K562 (cell line): Measurements from ENCODE around the gene MLC1. TPM values are rescaled to one million over a fixed set of nuclear protein-coding genes. Genes with fewer than 3 reads are reported as not detected.

ENCODE experiments used
- ATAC-seq: fragments of 200-7000 bp; cut with Tn5 transposase; 3 replicates; pipeline ENCODE4 v1.9.1; 2020; ENCODE audit warnings: moderate library complexity
- BruUV-seq: library from RNA; stranded (reverse); fragments of 400-500 nt; replicated peaks from 2 replicates; lab custom pipeline; 2021; lab: Mats Ljungman, UMichigan
- CTCF ChIA-PET: fragments of 300-600 bp; formaldehyde crosslinking; extraction: SDS; loops from one replicate; lab custom pipeline; 2021; ENCODE audit warnings: low intra/inter-chr PET ratio; lab: Yijun Ruan, JAX
- POLR2A ChIA-PET: fragments of 300-600, 350-650 bp; sonication (Branson Sonifier 250); formaldehyde crosslinking; extraction: SDS; loops from one replicate; lab custom pipeline; 2021; ENCODE audit warnings: antibody characterized with exemption, inconsistent platforms; lab: Yijun Ruan, JAX
- DNase-seq, 4 experiments: peaks; one replicate each; pipeline versions ENCODE4 v3.0.0 to v3.0.0-alpha.2; 2011 to 2018; ENCODE audit warnings: low spot score in 3 of 4, mixed read lengths in 3 of 4; ENCODE audit errors: extremely low read depth in 1 of 4
- FAIRE-seq: peaks from 2 replicates; lab custom pipeline; 2011; peaks lifted over from hg19 to GRCh38; lab: Jason Lieb, UNC
- H2AFZ ChIP-seq: 2 replicates; pipeline ENCODE4 v1.6.0; 2011; ENCODE audit warnings: low read depth, low read length, control low read depth, inconsistent platforms
- H3K27ac ChIP-seq: fragments of 200-600 bp; 3 replicates; pipeline ENCODE4 v1.8.0; 2011; ENCODE audit warnings: low read depth, mild to moderate bottlenecking, control low read depth, inconsistent platforms, low read length, moderate library complexity, mixed read lengths; ENCODE audit errors: extremely low read depth
- H3K27me3 ChIP-seq, 2 experiments: fragments of 300-600 bp in 1 of 2; 2 replicates in 1 of 2; 3 replicates in 1 of 2; pipeline versions ENCODE4 v1.6.0 to v1.8.0; 2011; ENCODE audit warnings: inconsistent platforms in 2 of 2, low read length in 2 of 2, mild to moderate bottlenecking in 1 of 2, mixed read lengths in 1 of 2, moderate library complexity in 1 of 2; ENCODE audit not compliant: control insufficient read depth in 2 of 2, insufficient read depth in 2 of 2
- H3K36me3 ChIP-seq: fragments of 300-600 bp; 3 replicates; pipeline ENCODE4 v1.8.0; 2011; ENCODE audit warnings: mild to moderate bottlenecking, low read length, inconsistent platforms; ENCODE audit not compliant: control insufficient read depth, insufficient read depth
- H3K4me1 ChIP-seq, 2 experiments: fragments of 200-600 bp in 1 of 2; replicated peaks in 1 of 2; 2 replicates in 1 of 2; 3 replicates in 1 of 2; pipeline versions ENCODE4 v1.5.1 to v1.8.0; 2011; ENCODE audit warnings: inconsistent platforms in 2 of 2, low read length in 2 of 2, mild to moderate bottlenecking in 1 of 2, mixed read lengths in 1 of 2, moderate library complexity in 1 of 2; ENCODE audit not compliant: control insufficient read depth in 2 of 2, insufficient read depth in 2 of 2
- H3K4me2 ChIP-seq: 2 replicates; pipeline ENCODE4 v1.6.1; 2011; ENCODE audit warnings: low read length, control low read depth, inconsistent platforms, mixed read lengths; ENCODE audit not compliant: insufficient read depth
- H3K4me3 ChIP-seq: fragments of 200-600 bp; sonication (generic), shearing (Covaris generic); 2 replicates; pipeline ENCODE4 v1.5.1; 2016; ENCODE audit warnings: control low read depth, inconsistent platforms
- H3K79me2 ChIP-seq: fragments of 200-600 bp; 3 replicates; pipeline ENCODE4 v1.8.0; 2011; ENCODE audit warnings: low read length, inconsistent platforms; ENCODE audit not compliant: control insufficient read depth, insufficient read depth
- H3K9ac ChIP-seq, 2 experiments: 2 replicates each; pipeline versions ENCODE4 v1.6.0 to v1.6.1; 2011; ENCODE audit warnings: low read depth in 2 of 2, low read length in 2 of 2, control low read depth in 1 of 2, inconsistent platforms in 1 of 2, mild to moderate bottlenecking in 1 of 2, mixed read lengths in 1 of 2; ENCODE audit not compliant: insufficient read depth in 1 of 2
- H3K9me1 ChIP-seq: one replicate; pipeline ENCODE4 v1.6.0; 2011; ENCODE audit warnings: inconsistent platforms, mild to moderate bottlenecking, low read length, moderate library complexity; ENCODE audit not compliant: control insufficient read depth, insufficient read depth
- H3K9me3 ChIP-seq: replicated peaks from 2 replicates; pipeline ENCODE4 v1.5.1; 2011; ENCODE audit warnings: low read depth, low read length, inconsistent platforms; ENCODE audit not compliant: control insufficient read depth, insufficient read depth
- H4K20me1 ChIP-seq: replicated peaks from 2 replicates; pipeline ENCODE4 v1.6.1; 2011; ENCODE audit warnings: low read length, inconsistent platforms, mixed read lengths; ENCODE audit not compliant: control insufficient read depth, insufficient read depth
- ADNP ChIP-seq: fragments of 200-800 bp; sonication (Bioruptor generic); IDR thresholded peaks from 2 replicates; pipeline ENCODE4 v1.6.1; 2016; ENCODE audit warnings: missing genetic modification characterization, missing compliant biosample characterization
- BCOR ChIP-seq: fragments of 450-650 bp; IDR thresholded peaks from 2 replicates; pipeline ENCODE4 v1.6.1; 2016
- CXXC5 ChIP-seq: fragments of 250-450 bp; sonication (Bioruptor Pico); IDR thresholded peaks from 2 replicates; pipeline ENCODE4 v1.8.0; 2022; ENCODE audit warnings: inconsistent platforms, mild to moderate bottlenecking, moderate library complexity
- KDM1A ChIP-seq, 2 experiments: fragments of 450-650 bp; IDR thresholded peaks; 2 replicates each; pipeline ENCODE4 v1.6.1; 2016; ENCODE audit warnings: mild to moderate bottlenecking in 2 of 2
- MED1 ChIP-seq: sonication (generic); formaldehyde crosslinking; IDR thresholded peaks from 2 replicates; pipeline ENCODE4 v1.8.1; 2023; ENCODE audit warnings: missing genetic modification reagents, borderline replicate concordance
- PRMT5 ChIP-seq: sonication (generic); formaldehyde crosslinking; IDR thresholded peaks from 2 replicates; pipeline ENCODE4 v1.5.0; 2020; ENCODE audit warnings: missing genetic modification reagents
- ZNF444 ChIP-seq: fragments of 250-450 bp; sonication (Bioruptor Pico); IDR thresholded peaks from 2 replicates; pipeline ENCODE4 v1.4.0; 2020; ENCODE audit warnings: mild to moderate bottlenecking, moderate library complexity
- ZNF507 ChIP-seq: conservative IDR thresholded peaks from 2 replicates; pipeline ENCODE4 v1.6.1; 2017; ENCODE audit warnings: missing genetic modification characterization, missing compliant biosample characterization
- ZNF79 ChIP-seq: fragments of 250-450 bp; sonication (Bioruptor Pico); IDR thresholded peaks from 2 replicates; pipeline ENCODE4 v1.4.0; 2020; ENCODE audit warnings: low read depth, mild to moderate bottlenecking, moderate library complexity
- WGBS: fragments of 100-300 bp; shearing (Covaris generic); methylation state at CpG from one replicate; pipeline ENCODE4 v1.1.6; 2016; ENCODE audit warnings: low coverage, mixed read lengths; ENCODE audit not compliant: insufficient coverage; ENCODE audit errors: missing lambda C conversion rate; 5-methylcytosine and 5-hydroxymethylcytosine counted together
- in situ Hi-C: fragments of 300-500 bp; cut with MboI; formaldehyde crosslinking; loops from 4 replicates; pipeline ENCODE4 v1.15.0; 2018; ENCODE audit warnings: inconsistent platforms, mixed read lengths
- intact Hi-C: fragments of 100-400 bp; cut with micrococcal nuclease; formaldehyde crosslinking; loops from 2 replicates; pipeline ENCODE4 v1.14.2; 2022
- polyA plus RNA-seq, 8 experiments: library from polyadenylated mRNA; depleted of rRNA in 4 of 8; stranded (reverse) in 5 of 8; unstranded in 3 of 8; fragments of >200 nt; fragmentation: Nextera tagmentation in 2 of 8; fragmentation: Illumina TruSeq in 1 of 8; extraction: Ambion mirVana in 2 of 8; extraction: Trizol in 1 of 8; gene quantifications; 2 replicates each; pipeline versions ENCODE4 v1.2.1 to v1.2.3, GENCODE V29; 2011 to 2014; ENCODE audit warnings: inconsistent platforms in 1 of 8, missing spikeins in 1 of 8
- total RNA-seq, 7 experiments: library from RNA; depleted of rRNA in 6 of 7; stranded (reverse); fragments of >200 nt in 6 of 7; fragmentation: Illumina TruSeq in 2 of 7; extraction: Trizol in 2 of 7; gene quantifications; 2 replicates each; pipeline versions ENCODE4 v1.2.1 to v1.2.3, GENCODE V29; 2011 to 2021; ENCODE audit warnings: low replicate concordance in 1 of 7
- TF ChIP-seq, protein P1 (sequence below): fragments of 250-450 bp; sonication (Bioruptor Pico); IDR thresholded peaks from 2 replicates; pipeline ENCODE4 v1.8.0; 2021; ENCODE audit warnings: moderate library complexity, mild to moderate bottlenecking, inconsistent platforms
- TF ChIP-seq, protein P2 (sequence below): fragments of 250-450 bp; sonication (Bioruptor Pico); IDR thresholded peaks from 2 replicates; pipeline ENCODE4 v1.5.0; 2021; ENCODE audit warnings: mild to moderate bottlenecking, moderate library complexity
- TF ChIP-seq, protein P3 (sequence below): sonication (generic); formaldehyde crosslinking; IDR thresholded peaks from 2 replicates; pipeline ENCODE4 v1.8.0; 2022; ENCODE audit warnings: mild to moderate bottlenecking, missing genetic modification reagents
- TF ChIP-seq, protein P4 (sequence below): fragments of 450-650 bp; IDR thresholded peaks from 2 replicates; pipeline ENCODE4 v1.6.1; 2017; ENCODE audit warnings: antibody characterized with exemption

Gene MLC1
- total and polyA plus RNA-seq, 9 of the 15 experiments (the other 6 are each of a cell fraction or from before 2014, with no cell fraction given), result 0.06 to 0.98 (median 0.39) TPM

DNA sequence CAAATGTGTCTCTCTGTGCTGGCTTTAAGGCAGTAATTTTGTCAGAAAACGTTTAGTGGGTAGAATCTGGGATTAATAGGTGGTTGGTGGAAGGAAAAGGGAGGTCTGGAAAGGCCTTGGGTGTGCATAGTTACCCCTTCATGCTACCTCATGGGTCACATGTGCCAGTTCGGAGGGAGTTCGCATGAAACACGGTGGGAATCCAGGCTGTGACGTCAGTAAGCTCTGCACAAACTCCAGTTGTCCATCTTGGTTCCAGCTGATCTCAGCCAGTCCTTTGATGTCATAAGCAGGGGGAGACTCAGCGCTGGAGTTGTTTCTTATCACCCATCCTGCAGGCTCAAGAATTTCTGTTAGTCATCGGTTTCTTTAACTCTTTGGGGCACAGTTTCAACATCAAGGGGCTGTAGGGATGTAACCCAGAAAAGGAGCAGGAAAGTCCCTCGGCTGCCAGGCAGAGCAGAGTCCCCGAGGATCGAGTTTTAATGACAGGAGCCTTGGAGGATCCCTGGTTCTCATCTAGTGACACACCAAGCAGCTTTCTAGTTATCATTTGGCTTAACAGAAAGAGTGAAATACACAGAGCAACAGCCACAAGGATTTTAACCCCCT is 33.4 kb upstream of the MLC1 start (continued):
- no peak for TF ChIP-seq ZNF507 (tag)
- TF ChIP-seq PRMT5 (CRISPR knock-in tag), result no peak

DNA sequence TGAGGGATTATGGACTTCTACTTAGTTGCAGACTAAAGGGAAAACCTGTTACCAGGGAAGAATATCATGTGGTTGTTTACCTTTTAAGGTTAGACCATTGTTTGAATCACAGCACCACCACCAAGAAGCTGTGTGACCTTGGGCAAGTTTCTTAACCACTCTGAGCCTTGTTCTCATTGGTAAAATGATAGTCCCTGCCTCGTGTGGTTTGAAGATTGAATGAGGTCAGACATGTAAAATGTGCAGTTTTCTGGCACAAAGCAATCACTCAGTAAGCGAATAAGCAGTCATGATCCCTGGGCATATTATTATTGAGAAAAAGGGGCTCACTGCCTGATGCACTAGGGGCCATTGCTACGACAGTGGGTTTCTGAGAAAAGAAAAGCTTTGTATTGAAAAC is 32.9 kb upstream of the MLC1 start:
- CTCF ChIA-PET, result no interaction called here
- Histone ChIP-seq H3K27me3 (no peaks in the 10 kb centered on the region), H3K36me3 (no peaks in the 10 kb centered on the region; the same call in 2 of the 3 replicates), H2AFZ (peak overlapping the region; percentile 83), H3K4me1 (peaks cover 33 to 35% of the 10 kb centered on the region in 2 experiments), H3K27ac (peak overlapping the region; percentile 94), H3K4me3 (no peak overlapping the region), H3K9ac (peak overlapping the region in 1 of 2 experiments; percentile 65; a peak in 2 of 4 replicates), H3K9me1 (peaks cover 3% of the 10 kb centered on the region), H3K4me2 (peak overlapping the region; percentile 74), H4K20me1 (no peaks in the 10 kb centered on the region), H3K79me2 (no peaks in the 10 kb centered on the region), H3K9me3 (peaks cover 2% of the 10 kb centered on the region; the same call in 1 of the 2 replicates)
- in situ Hi-C loops (no loop called here), intact Hi-C loops (no loop called here)
- POLR2A ChIA-PET, result interaction anchor here (0.9 to 4.0 kb wide), 4 partner anchors 9 to 24 kb away, joined by 3 to 26 read pairs (median 4); no protein-coding TSS in a partner anchor
- no peak for FAIRE-seq
- ATAC-seq, result no peak
- BruUV-seq, result no TSS peak
- no peak for DNase-seq
- WGBS, result 15% methylated on average over 3 of the region's 3 CpGs
- TF ChIP-seq ZNF79 (no peak), BCOR (peak; percentile 94), KDM1A (IDR thresholded peaks at IDR 0.05) (peak; percentile 73 to 80), CXXC5 (CRISPR knock-in tag) (no peak), ADNP (tag) (peak; percentile 90), MED1 (CRISPR knock-in tag) (no peak), ZNF444 (CRISPR knock-in tag) (no peak)
- TF ChIP-seq, protein P1, sequence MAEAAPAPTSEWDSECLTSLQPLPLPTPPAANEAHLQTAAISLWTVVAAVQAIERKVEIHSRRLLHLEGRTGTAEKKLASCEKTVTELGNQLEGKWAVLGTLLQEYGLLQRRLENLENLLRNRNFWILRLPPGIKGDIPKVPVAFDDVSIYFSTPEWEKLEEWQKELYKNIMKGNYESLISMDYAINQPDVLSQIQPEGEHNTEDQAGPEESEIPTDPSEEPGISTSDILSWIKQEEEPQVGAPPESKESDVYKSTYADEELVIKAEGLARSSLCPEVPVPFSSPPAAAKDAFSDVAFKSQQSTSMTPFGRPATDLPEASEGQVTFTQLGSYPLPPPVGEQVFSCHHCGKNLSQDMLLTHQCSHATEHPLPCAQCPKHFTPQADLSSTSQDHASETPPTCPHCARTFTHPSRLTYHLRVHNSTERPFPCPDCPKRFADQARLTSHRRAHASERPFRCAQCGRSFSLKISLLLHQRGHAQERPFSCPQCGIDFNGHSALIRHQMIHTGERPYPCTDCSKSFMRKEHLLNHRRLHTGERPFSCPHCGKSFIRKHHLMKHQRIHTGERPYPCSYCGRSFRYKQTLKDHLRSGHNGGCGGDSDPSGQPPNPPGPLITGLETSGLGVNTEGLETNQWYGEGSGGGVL, result no peak
- TF ChIP-seq, protein P2, sequence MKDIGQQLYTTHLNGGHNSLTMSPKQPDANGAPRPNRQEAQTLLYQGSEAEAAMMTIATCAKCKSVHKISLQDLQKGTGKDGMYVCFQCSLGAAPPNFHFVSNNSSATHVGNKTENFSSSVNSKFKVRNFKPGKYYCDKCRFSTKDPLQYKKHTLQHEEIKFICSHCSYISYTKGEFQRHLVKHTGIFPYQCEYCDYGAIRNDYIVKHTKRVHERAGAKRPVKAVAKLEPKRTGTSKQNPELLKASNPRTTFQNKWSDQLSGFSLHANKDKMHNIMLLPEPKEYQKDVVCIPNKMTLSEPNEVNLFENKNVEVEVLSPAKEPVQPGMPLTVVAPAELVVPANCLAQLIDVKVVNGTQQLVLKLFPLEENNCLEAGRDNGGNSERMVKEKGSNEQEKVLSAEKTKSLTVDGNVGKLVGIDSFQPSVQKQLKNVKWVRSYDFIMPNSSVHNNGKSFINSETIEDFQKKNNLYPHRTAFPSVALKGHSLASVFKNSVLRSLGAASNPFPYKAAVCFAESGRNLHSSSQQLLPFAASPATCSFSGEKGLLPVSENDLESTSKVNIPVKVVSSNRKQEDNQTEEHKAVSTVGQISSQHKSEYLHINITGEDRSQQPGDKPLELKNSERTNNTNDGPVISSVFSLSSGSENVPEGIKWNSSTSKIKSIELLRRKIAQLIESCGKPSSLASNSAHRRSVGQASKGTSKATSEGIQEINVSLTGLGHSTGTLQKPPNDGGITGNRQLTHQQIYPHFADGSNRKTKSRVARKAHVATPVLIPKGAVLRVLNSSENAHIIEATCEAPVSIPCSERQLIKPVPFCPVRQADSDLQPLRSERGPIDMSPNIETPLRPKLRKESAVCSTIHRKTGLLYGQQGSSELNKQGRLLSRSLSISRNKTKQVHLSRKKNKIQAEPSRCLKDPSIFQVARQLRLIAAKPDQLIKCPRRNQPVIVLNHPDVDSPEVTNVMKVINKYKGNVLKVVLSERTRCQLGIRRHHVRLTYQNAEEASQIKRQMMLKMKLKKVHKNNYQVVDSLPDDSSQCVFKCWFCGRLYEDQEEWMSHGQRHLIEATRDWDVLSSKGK (CRISPR knock-in tag), result no peak
- TF ChIP-seq, protein P3, sequence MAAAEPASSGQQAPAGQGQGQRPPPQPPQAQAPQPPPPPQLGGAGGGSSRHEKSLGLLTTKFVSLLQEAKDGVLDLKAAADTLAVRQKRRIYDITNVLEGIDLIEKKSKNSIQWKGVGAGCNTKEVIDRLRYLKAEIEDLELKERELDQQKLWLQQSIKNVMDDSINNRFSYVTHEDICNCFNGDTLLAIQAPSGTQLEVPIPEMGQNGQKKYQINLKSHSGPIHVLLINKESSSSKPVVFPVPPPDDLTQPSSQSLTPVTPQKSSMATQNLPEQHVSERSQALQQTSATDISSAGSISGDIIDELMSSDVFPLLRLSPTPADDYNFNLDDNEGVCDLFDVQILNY (CRISPR knock-in tag), result no peak
- TF ChIP-seq, protein P4, sequence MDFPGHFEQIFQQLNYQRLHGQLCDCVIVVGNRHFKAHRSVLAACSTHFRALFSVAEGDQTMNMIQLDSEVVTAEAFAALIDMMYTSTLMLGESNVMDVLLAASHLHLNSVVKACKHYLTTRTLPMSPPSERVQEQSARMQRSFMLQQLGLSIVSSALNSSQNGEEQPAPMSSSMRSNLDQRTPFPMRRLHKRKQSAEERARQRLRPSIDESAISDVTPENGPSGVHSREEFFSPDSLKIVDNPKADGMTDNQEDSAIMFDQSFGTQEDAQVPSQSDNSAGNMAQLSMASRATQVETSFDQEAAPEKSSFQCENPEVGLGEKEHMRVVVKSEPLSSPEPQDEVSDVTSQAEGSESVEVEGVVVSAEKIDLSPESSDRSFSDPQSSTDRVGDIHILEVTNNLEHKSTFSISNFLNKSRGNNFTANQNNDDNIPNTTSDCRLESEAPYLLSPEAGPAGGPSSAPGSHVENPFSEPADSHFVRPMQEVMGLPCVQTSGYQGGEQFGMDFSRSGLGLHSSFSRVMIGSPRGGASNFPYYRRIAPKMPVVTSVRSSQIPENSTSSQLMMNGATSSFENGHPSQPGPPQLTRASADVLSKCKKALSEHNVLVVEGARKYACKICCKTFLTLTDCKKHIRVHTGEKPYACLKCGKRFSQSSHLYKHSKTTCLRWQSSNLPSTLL, result no peak
